ENCODE measurements around the gene SLC45A3.

DNA sequence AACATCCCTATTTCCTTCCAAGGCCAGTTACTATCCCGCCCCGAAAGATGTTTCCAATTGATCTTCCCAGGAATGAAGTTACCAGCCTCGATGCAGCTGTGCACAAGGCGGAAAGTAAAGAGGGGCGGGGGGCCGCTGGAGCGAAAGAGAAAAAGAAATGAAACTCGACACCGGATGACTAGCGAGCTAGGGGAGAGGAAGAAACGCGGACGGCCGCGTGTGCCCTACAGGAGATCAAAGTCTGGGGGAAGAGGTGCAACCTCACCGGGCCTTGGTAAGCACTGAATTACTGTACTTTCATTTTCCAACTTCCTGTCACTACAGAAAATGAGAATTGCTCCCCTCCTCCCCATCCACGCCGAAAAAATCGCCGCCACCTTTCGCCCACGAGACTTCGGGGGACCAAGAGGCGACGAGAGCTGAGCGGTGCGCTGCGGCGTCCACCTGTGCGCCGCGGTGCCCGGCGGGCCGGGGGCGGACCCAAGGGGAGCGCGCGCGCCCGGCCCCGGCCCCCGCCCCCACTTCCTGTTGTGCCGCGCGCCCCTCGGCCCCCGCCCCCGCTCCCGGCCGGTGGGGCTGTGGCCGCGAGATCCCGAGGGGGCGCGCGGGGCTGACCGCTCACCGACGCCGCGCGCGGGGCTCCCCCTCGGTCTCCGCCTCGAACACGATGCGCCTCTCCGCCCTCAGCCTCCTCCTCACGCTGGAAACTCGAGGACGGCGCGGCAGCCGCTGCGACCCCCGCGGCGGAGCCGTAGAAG is 49.1 kb downstream of the SLC45A3 start:
- TF ChIP-seq, protein P1, sequence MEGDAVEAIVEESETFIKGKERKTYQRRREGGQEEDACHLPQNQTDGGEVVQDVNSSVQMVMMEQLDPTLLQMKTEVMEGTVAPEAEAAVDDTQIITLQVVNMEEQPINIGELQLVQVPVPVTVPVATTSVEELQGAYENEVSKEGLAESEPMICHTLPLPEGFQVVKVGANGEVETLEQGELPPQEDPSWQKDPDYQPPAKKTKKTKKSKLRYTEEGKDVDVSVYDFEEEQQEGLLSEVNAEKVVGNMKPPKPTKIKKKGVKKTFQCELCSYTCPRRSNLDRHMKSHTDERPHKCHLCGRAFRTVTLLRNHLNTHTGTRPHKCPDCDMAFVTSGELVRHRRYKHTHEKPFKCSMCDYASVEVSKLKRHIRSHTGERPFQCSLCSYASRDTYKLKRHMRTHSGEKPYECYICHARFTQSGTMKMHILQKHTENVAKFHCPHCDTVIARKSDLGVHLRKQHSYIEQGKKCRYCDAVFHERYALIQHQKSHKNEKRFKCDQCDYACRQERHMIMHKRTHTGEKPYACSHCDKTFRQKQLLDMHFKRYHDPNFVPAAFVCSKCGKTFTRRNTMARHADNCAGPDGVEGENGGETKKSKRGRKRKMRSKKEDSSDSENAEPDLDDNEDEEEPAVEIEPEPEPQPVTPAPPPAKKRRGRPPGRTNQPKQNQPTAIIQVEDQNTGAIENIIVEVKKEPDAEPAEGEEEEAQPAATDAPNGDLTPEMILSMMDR (conservative IDR thresholded peaks at IDR 0.05) = no peak
- TF ChIP-seq ZFX (IDR thresholded peaks at IDR 0.05) = no peak

All from C4-2B (cell line).